ENCODE results near the gene UNC13C. TPM values are rescaled to one million over a fixed set of nuclear protein-coding genes. Genes with fewer than 3 reads are reported as not detected.

Gene UNC13C
- total and polyA plus RNA-seq, 2 of the 13 experiments (the other 11 are each of a cell fraction or from before 2014, with no cell fraction given) = 0.04 TPM; not detected in 1

GRCh38 chr15:54149115-54149531 is 170.9 kb downstream of the UNC13C start:
- FAIRE-seq (no peak), ATAC-seq (no peak), DNase-seq (ENCODE audit: low spot score) (no peak)
- no peak overlapping the region for H3K4me3 ChIP-seq (replicated peaks in 1 of 3; ENCODE audit: insufficient read depth in 1 of 3, low read depth in 2 of 3, low read length in 3 of 3)
- no peaks in the 10 kb centered on the region for H4K20me1 ChIP-seq (ENCODE audit: insufficient read depth, low read length)
- H3K9me3 ChIP-seq (ENCODE audit: low read length) = no peaks in the 10 kb centered on the region
- H3K27ac ChIP-seq (ENCODE audit: extremely low read length, insufficient read depth, low read length) = no peak overlapping the region
- no peak overlapping the region for H2AFZ ChIP-seq (ENCODE audit: low read length)
- CTCF ChIA-PET (ENCODE audit: low intra/inter-chr PET ratio, low total read pairs) = no interaction called here
- no peak overlapping the region for H3K9ac ChIP-seq (ENCODE audit: insufficient read depth, low read depth, low read length)
- H3K79me2 ChIP-seq (ENCODE audit: insufficient read depth, low read length) = no peaks in the 10 kb centered on the region
- in situ Hi-C loops (cut with HindIII; ENCODE audit: extremely low pct_ligation_motif_present, low pct_unique_long_range_greater_than_20kb) (no loop called here), intact Hi-C loops (cut with micrococcal nuclease; ENCODE audit: unreplicated experiment) (no loop called here)
- WGBS (ENCODE audit: low lambda C conversion rate) = 0% methylated on average over 1 of the region's 1 CpG
- no peaks in the 10 kb centered on the region for H3K27me3 ChIP-seq (ENCODE audit: control insufficient read depth in 1 of 2, insufficient read depth in 2 of 2, low read length in 2 of 2)
- H3K36me3 ChIP-seq (replicated peaks in 1 of 2; ENCODE audit: control insufficient read depth in 1 of 2, insufficient read depth in 2 of 2, low read length in 2 of 2) = no peaks in the 10 kb centered on the region
- H3K4me1 ChIP-seq (ENCODE audit: insufficient read depth, low read length) = no peaks in the 10 kb centered on the region
- BruUV-seq (replicated peaks) = no TSS peak
- POLR2A ChIA-PET = no interaction called here
- no peak overlapping the region for H3K4me2 ChIP-seq (ENCODE audit: low read depth, low read length)
- TF ChIP-seq ETS1 (CRISPR knock-in tag; IDR thresholded peaks at IDR 0.05) = no peak
- no peak for TF ChIP-seq ZNF660 (CRISPR knock-in tag; IDR thresholded peaks at IDR 0.05; ENCODE audit: borderline replicate concordance, low read depth)

- in situ Hi-C loops (cut with HindIII; ENCODE audit: extremely low pct_ligation_motif_present, low pct_unique_long_range_greater_than_20kb) = no loop called here
- ATAC-seq = no peak
These were observed 172.0 kb downstream of the UNC13C start for GRCh38 chr15:54150255-54150654.

More at GRCh38 chr15:54150255-54150654, 172.0 kb downstream of the UNC13C start:
- Histone ChIP-seq H3K36me3 (replicated peaks in 1 of 2; ENCODE audit: control insufficient read depth in 1 of 2, insufficient read depth in 2 of 2, low read length in 2 of 2) (no peaks in the 10 kb centered on the region), H3K9me3 (ENCODE audit: low read length) (no peaks in the 10 kb centered on the region), H3K27me3 (ENCODE audit: control insufficient read depth in 1 of 2, insufficient read depth in 2 of 2, low read length in 2 of 2) (no peaks in the 10 kb centered on the region), H3K4me2 (ENCODE audit: low read depth, low read length) (no peak overlapping the region), H4K20me1 (ENCODE audit: insufficient read depth, low read length) (no peaks in the 10 kb centered on the region), H2AFZ (ENCODE audit: low read length) (no peak overlapping the region), H3K79me2 (ENCODE audit: insufficient read depth, low read length) (no peaks in the 10 kb centered on the region), H3K27ac (ENCODE audit: extremely low read length, insufficient read depth, low read length) (no peak overlapping the region), H3K4me3 (replicated peaks in 1 of 3; ENCODE audit: insufficient read depth in 1 of 3, low read depth in 2 of 3, low read length in 3 of 3) (no peak overlapping the region), H3K4me1 (ENCODE audit: insufficient read depth, low read length) (no peaks in the 10 kb centered on the region), H3K9ac (ENCODE audit: insufficient read depth, low read depth, low read length) (no peak overlapping the region)
- no peak for TF ChIP-seq XBP1 (CRISPR knock-in tag; IDR thresholded peaks at IDR 0.05)
- no peak for TF ChIP-seq ZNF780A (CRISPR knock-in tag; IDR thresholded peaks at IDR 0.05)
- TF ChIP-seq ZBTB1 (CRISPR knock-in tag; IDR thresholded peaks at IDR 0.05; ENCODE audit: borderline replicate concordance) = no peak
- TF ChIP-seq ZNF205 (CRISPR knock-in tag; IDR thresholded peaks at IDR 0.05) = no peak
- no peak for TF ChIP-seq ESRRA (CRISPR knock-in tag; IDR thresholded peaks at IDR 0.05; ENCODE audit: low read depth)
- TF ChIP-seq KDM2A (CRISPR knock-in tag; IDR thresholded peaks at IDR 0.05; ENCODE audit: borderline replicate concordance, low read depth) = no peak
- TF ChIP-seq PTBP1 (IDR thresholded peaks at IDR 0.05; ENCODE audit: low read depth, low read length, poor library complexity, severe bottlenecking) = no peak
- no peak for TF ChIP-seq ZBTB38 (CRISPR knock-in tag; IDR thresholded peaks at IDR 0.05)
- no peak for TF ChIP-seq ZNF543 (CRISPR knock-in tag; IDR thresholded peaks at IDR 0.05)
- TF ChIP-seq MTERF4 (CRISPR knock-in tag; IDR thresholded peaks at IDR 0.05) = no peak
- no peak for TF ChIP-seq ZNF678 (CRISPR knock-in tag; IDR thresholded peaks at IDR 0.05)
- TF ChIP-seq KAT7 (CRISPR knock-in tag; IDR thresholded peaks at IDR 0.05; ENCODE audit: borderline replicate concordance) = no peak
- TF ChIP-seq ZSCAN5A (CRISPR knock-in tag; IDR thresholded peaks at IDR 0.05; ENCODE audit: borderline replicate concordance) = no peak
- DNase-seq (ENCODE audit: low spot score) = no peak
- CTCF ChIA-PET (ENCODE audit: low intra/inter-chr PET ratio, low total read pairs) = no interaction called here
- no TSS peak for BruUV-seq (replicated peaks)
- 5% methylated on average over 4 of the region's 4 CpGs for WGBS (ENCODE audit: low lambda C conversion rate)
- intact Hi-C loops (cut with micrococcal nuclease; ENCODE audit: unreplicated experiment) = no loop called here
- no peak for FAIRE-seq
- POLR2A ChIA-PET = no interaction called here
